Endothelial cell of umbilical vein (primary cell): ENCODE measurements around the gene NDRG2. TPM values are rescaled to one million over a fixed set of nuclear protein-coding genes. Genes with fewer than 3 reads are reported as not detected.

Source experiments
- BruUV-seq: library from RNA; stranded (reverse); fragments of 400-500 nt; replicated peaks from 2 replicates; lab custom pipeline; 2021; lab: Mats Ljungman, UMichigan
- CTCF ChIA-PET: fragments of 300-600, 350-600 bp; sonication (Branson Sonifier 250); formaldehyde crosslinking; loops from one replicate; lab custom pipeline; 2021; ENCODE audit warnings: antibody characterized with exemption, inconsistent platforms; lab: Charles Lee
- POLR2A ChIA-PET: fragments of 300-600, 350-600 bp; sonication (Branson Sonifier 250); formaldehyde crosslinking; loops from one replicate; lab custom pipeline; 2021; ENCODE audit warnings: antibody characterized with exemption, inconsistent platforms; lab: Charles Lee
- DNase-seq: peaks from one replicate; pipeline ENCODE4 v3.0.0-alpha.2; 2011; ENCODE audit warnings: low read depth, low spot score
- FAIRE-seq: peaks from 2 replicates; lab custom pipeline; 2011; peaks lifted over from hg19 to GRCh38; lab: Jason Lieb, UNC
- H2AFZ ChIP-seq: 2 replicates; pipeline ENCODE4 v1.6.0; 2012; ENCODE audit warnings: low read depth, low read length, control low read depth, inconsistent platforms
- H3K27ac ChIP-seq: 2 replicates; pipeline ENCODE4 v1.5.1; 2011; ENCODE audit warnings: low read depth, mild to moderate bottlenecking, control low read depth, low read length, moderate library complexity; ENCODE audit not compliant: insufficient read depth
- H3K27me3 ChIP-seq, 2 experiments: 2 replicates each; pipeline versions ENCODE4 v1.6.0 to v1.6.1; 2011; ENCODE audit warnings: low read length in 2 of 2, mixed read lengths in 1 of 2; ENCODE audit not compliant: control insufficient read depth in 2 of 2, insufficient read depth in 2 of 2
- H3K36me3 ChIP-seq, 2 experiments: 2 replicates in 1 of 2; 3 replicates in 1 of 2; pipeline ENCODE4 v1.5.1; 2011; ENCODE audit warnings: low read length in 2 of 2, mild to moderate bottlenecking in 1 of 2, moderate library complexity in 1 of 2; ENCODE audit not compliant: control insufficient read depth in 2 of 2, insufficient read depth in 2 of 2; ENCODE audit errors: extremely low read depth in 1 of 2
- H3K4me1 ChIP-seq: 3 replicates; pipeline ENCODE4 v1.5.1; 2011; ENCODE audit warnings: mild to moderate bottlenecking, low read length; ENCODE audit not compliant: control insufficient read depth, insufficient read depth; ENCODE audit errors: extremely low read depth
- H3K4me2 ChIP-seq: 2 replicates; pipeline ENCODE4 v1.6.1; 2011; ENCODE audit warnings: low read length, control low read depth, mixed read lengths; ENCODE audit not compliant: insufficient read depth
- H3K4me3 ChIP-seq, 3 experiments: fragments of 200-600 bp in 1 of 3; sonication (generic), shearing (Covaris generic) in 1 of 3; replicated peaks in 1 of 3; 2 replicates each; pipeline ENCODE4 v1.5.1; 2011 to 2016; ENCODE audit warnings: control low read depth in 3 of 3, low read length in 3 of 3, mild to moderate bottlenecking in 2 of 3, inconsistent platforms in 1 of 3, low read depth in 1 of 3, moderate library complexity in 1 of 3; ENCODE audit not compliant: insufficient read depth in 1 of 3
- H3K79me2 ChIP-seq: 2 replicates; pipeline ENCODE4 v1.6.0; 2012; ENCODE audit warnings: low read length, inconsistent platforms; ENCODE audit not compliant: control insufficient read depth, insufficient read depth
- H3K9ac ChIP-seq: replicated peaks from 2 replicates; pipeline ENCODE3; 2011; ENCODE audit warnings: low read length, control low read depth; ENCODE audit not compliant: insufficient read depth; ENCODE audit errors: extremely low read depth
- H3K9me1 ChIP-seq: replicated peaks from 3 replicates; pipeline ENCODE4 v1.6.0; 2011; ENCODE audit warnings: mild to moderate bottlenecking, low read length; ENCODE audit not compliant: control insufficient read depth, insufficient read depth; ENCODE audit errors: extremely low read depth
- H3K9me3 ChIP-seq: replicated peaks from 2 replicates; pipeline ENCODE4 v1.5.1; 2012; ENCODE audit warnings: low read length, inconsistent platforms; ENCODE audit not compliant: control insufficient read depth, insufficient read depth
- H4K20me1 ChIP-seq: replicated peaks from 2 replicates; pipeline ENCODE3; 2011; ENCODE audit warnings: mild to moderate bottlenecking, low read length; ENCODE audit not compliant: control insufficient read depth, insufficient read depth; ENCODE audit errors: extremely low read depth
- CTCF ChIP-seq, 2 donors: IDR thresholded peaks; 1 replicate in 1 of 2; 2 replicates in 1 of 2; pipeline ENCODE4 v1.5.1; 2011; ENCODE audit warnings: low read length in 2 of 2, mild to moderate bottlenecking in 2 of 2, moderate library complexity in 2 of 2, control low read depth in 1 of 2, inconsistent platforms in 1 of 2, low read depth in 1 of 2; ENCODE audit not compliant: insufficient read depth in 1 of 2; ENCODE audit errors: extremely low read depth in 1 of 2
- EZH2 ChIP-seq: IDR thresholded peaks from 2 replicates; pipeline ENCODE4 v1.6.1; 2012; ENCODE audit warnings: borderline replicate concordance, low read depth, mild to moderate bottlenecking, moderate library complexity, low read length, inconsistent platforms; ENCODE audit not compliant: severe bottlenecking
- FOS ChIP-seq: IDR thresholded peaks from 2 replicates; pipeline ENCODE4 v1.6.1; 2011; ENCODE audit warnings: mild to moderate bottlenecking, low read length, moderate library complexity, borderline replicate concordance; ENCODE audit not compliant: insufficient read depth
- GATA2 ChIP-seq: IDR thresholded peaks from 2 replicates; pipeline ENCODE4 v1.7.0; 2011; ENCODE audit warnings: low read depth, mild to moderate bottlenecking, moderate library complexity, mixed read lengths, low read length; ENCODE audit not compliant: insufficient read length, insufficient read depth
- JUN ChIP-seq: IDR thresholded peaks from 2 replicates; pipeline ENCODE4 v1.6.1; 2011; ENCODE audit warnings: borderline replicate concordance, low read depth; ENCODE audit not compliant: insufficient read length, insufficient read depth
- MAX ChIP-seq: IDR thresholded peaks from 2 replicates; pipeline ENCODE4 v1.6.1; 2011; ENCODE audit not compliant: insufficient read depth, insufficient read length
- MYC ChIP-seq: IDR thresholded peaks from one replicate; pipeline ENCODE4 v1.6.1; 2011; ENCODE audit warnings: mild to moderate bottlenecking, low read depth, low read length
- POLR2A ChIP-seq: IDR thresholded peaks from 2 replicates; pipeline ENCODE4 v1.6.1; 2012; ENCODE audit warnings: low read depth, mild to moderate bottlenecking, control low read depth, low read length
- POLR2AphosphoS5 ChIP-seq: IDR thresholded peaks from 2 replicates; pipeline ENCODE4 v1.6.1; 2012; ENCODE audit warnings: low read depth, mild to moderate bottlenecking, control low read depth, low read length, moderate library complexity; ENCODE audit not compliant: insufficient read depth
- dilution Hi-C: fragments of 300-500 bp; cut with MboI; formaldehyde crosslinking; loops from one replicate; pipeline ENCODE4 v1.15.0; 2019; ENCODE audit warnings: low sequenced_read_pairs; ENCODE audit not compliant: extremely low pct_ligation_motif_present
- intact Hi-C: fragments of 100-400 bp; cut with micrococcal nuclease; formaldehyde crosslinking; loops from one replicate; pipeline ENCODE4 v1.10.0; 2022
- polyA plus RNA-seq, 4 experiments: library from polyadenylated mRNA; depleted of rRNA in 3 of 4; stranded (reverse) in 3 of 4; unstranded in 1 of 4; fragments of >200 nt; gene quantifications; 2 replicates each; pipeline versions ENCODE4 v1.2.1 to v1.2.3, GENCODE V29; 2011 to 2012; ENCODE audit warnings: missing spikeins in 1 of 4
- total RNA-seq: library from RNA; stranded (reverse); gene quantifications from 2 replicates; pipeline ENCODE4 v1.2.3, GENCODE V29; 2021

NDRG2 gene
- total and polyA plus RNA-seq, 2 donors (not counting 3 experiments of a cell fraction or from before 2014, with no cell fraction given): 0.54 TPM; not detected in 1

GRCh38 chr14:20997115-20997514 lies 27.7 kb downstream of the NDRG2 start:
- H3K9me1 ChIP-seq: no peaks in the 10 kb centered on the region
- TF ChIP-seq MAX: no peak
- TF ChIP-seq MYC: no peak
- TF ChIP-seq EZH2: no peak
- no peak for TF ChIP-seq POLR2A
- no peak for TF ChIP-seq JUN
- TF ChIP-seq CTCF (IDR thresholded peaks at IDR 0.05; ENCODE audit: extremely low read depth in 1 of 2, insufficient read depth in 1 of 2, low read depth in 1 of 2, low read length in 2 of 2): no peak
- TF ChIP-seq GATA2: no peak
- TF ChIP-seq POLR2AphosphoS5: no peak
- no peak for TF ChIP-seq FOS
- no peak overlapping the region for H3K4me3 ChIP-seq
- no peak for FAIRE-seq
- dilution Hi-C loops: no loop called here
- POLR2A ChIA-PET: interaction anchor here (0.6 kb wide), 1 partner anchor 654 kb away, joined by 5 read pairs; no protein-coding TSS in a partner anchor
- H3K4me2 ChIP-seq: no peak overlapping the region
- no TSS peak for BruUV-seq
- no peaks in the 10 kb centered on the region for H3K27me3 ChIP-seq
- no peak overlapping the region for H2AFZ ChIP-seq
- H3K79me2 ChIP-seq: no peaks in the 10 kb centered on the region
- H3K27ac ChIP-seq: no peak overlapping the region
- H3K9ac ChIP-seq: no peak overlapping the region
- no peak for DNase-seq
- no peaks in the 10 kb centered on the region for H3K9me3 ChIP-seq
- CTCF ChIA-PET: interaction anchor here (0.7 to 3.5 kb wide), 5 partner anchors 8 to 140 kb away, joined by 3 to 23 read pairs (median 9); no protein-coding TSS in a partner anchor
- H3K36me3 ChIP-seq: peaks cover 15 to 17% of the 10 kb centered on the region in 2 experiments
- no peaks in the 10 kb centered on the region for H3K4me1 ChIP-seq
- intact Hi-C loops: no loop called here
- H4K20me1 ChIP-seq: no peaks in the 10 kb centered on the region
